Thyroid gland (tissue), 4 donors: ENCODE measurements around the gene PEA15.

ENCODE experiments used
- POLR2A ChIP-seq, 2 donors: fragments of 450-650 bp; IDR thresholded peaks; one replicate each; pipeline ENCODE4 v1.6.1; 2017; ENCODE audit warnings: antibody characterized with exemption in 2 of 2, mild to moderate bottlenecking in 2 of 2, moderate library complexity in 1 of 2
- TF ChIP-seq, protein P1 (sequence below), 6 experiments: fragments of 200-600 bp in 3 of 6; fragments of 450-650 bp in 3 of 6; sonication (generic) in 3 of 6; IDR thresholded peaks; one replicate each; pipeline ENCODE4 v1.5.1; 2016 to 2019; ENCODE audit warnings: antibody characterized with exemption in 6 of 6, mild to moderate bottlenecking in 2 of 6, inconsistent platforms in 1 of 6, moderate library complexity in 1 of 6

DNA sequence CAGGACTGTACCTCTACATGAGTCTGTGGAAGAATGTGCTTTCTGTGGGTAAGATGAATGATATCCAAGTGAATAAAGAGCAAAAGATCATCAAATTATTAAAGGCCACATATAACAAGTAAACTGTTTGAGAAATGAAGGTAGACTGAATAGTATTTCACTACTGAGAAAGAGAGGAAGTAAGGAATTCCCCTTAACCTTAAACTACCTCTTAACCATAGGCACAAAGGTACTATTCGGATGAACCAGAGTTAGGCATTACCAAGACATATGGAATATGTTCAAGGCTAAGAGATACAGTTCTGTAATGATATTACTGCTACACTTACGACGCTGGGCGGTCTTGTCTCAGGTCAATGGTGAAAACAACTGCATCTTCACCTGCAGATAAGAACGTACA lies 31.6 kb downstream of the PEA15 start:
- TF ChIP-seq, protein P1, sequence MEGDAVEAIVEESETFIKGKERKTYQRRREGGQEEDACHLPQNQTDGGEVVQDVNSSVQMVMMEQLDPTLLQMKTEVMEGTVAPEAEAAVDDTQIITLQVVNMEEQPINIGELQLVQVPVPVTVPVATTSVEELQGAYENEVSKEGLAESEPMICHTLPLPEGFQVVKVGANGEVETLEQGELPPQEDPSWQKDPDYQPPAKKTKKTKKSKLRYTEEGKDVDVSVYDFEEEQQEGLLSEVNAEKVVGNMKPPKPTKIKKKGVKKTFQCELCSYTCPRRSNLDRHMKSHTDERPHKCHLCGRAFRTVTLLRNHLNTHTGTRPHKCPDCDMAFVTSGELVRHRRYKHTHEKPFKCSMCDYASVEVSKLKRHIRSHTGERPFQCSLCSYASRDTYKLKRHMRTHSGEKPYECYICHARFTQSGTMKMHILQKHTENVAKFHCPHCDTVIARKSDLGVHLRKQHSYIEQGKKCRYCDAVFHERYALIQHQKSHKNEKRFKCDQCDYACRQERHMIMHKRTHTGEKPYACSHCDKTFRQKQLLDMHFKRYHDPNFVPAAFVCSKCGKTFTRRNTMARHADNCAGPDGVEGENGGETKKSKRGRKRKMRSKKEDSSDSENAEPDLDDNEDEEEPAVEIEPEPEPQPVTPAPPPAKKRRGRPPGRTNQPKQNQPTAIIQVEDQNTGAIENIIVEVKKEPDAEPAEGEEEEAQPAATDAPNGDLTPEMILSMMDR (IDR thresholded peaks at IDR 0.05), result no peak
- TF ChIP-seq POLR2A (IDR thresholded peaks at IDR 0.05), result no peak
